ENCODE results near the gene CHAC1.
"Not testable (repeated sequence)": the region's sequence is repeated elsewhere in the genome, so short reads cannot be mapped to it uniquely, and the experiment has no call there.

The CHAC1 gene

GRCh38 chr15:40962317-40962716 is 9.0 kb downstream of the CHAC1 start:
- not testable (repeated sequence) for H3K27ac Mint-ChIP-seq

DNA sequence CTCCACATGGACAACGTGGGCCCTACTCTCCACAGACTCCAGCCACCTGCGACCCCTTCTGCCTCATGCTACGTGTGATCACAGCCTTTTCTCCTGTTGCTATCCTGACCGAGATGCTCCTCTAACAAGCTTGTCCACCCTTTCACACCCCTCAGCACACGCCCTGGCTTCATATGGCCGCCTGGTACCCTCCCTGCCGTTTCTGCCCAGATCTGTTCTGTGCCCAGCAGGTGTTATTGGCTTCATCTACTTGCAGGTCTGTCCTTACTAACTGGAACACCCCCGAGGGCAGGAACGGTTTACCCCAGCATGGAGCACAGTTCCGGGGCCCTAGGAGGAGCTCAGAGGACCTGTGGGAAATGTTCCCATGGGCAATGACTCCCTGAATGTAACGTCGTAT is 9.9 kb downstream of the CHAC1 start:
- H3K4me3 Mint-ChIP-seq = no peak overlapping the region
- peaks cover 8% of the 10 kb centered on the region for H3K27me3 Mint-ChIP-seq
- intact Hi-C loops (cut with micrococcal nuclease) = no loop called here

More at GRCh38 chr15:40962317-40962716, 9.0 kb downstream of the CHAC1 start:
- H3K4me1 Mint-ChIP-seq (ENCODE audit: low read depth); intact Hi-C loops (cut with micrococcal nuclease); H3K27me3 Mint-ChIP-seq; H3K4me3 Mint-ChIP-seq; H3K9me3 Mint-ChIP-seq; H3K36me3 Mint-ChIP-seq (ENCODE audit: low read depth): not testable (repeated sequence)

DNA sequence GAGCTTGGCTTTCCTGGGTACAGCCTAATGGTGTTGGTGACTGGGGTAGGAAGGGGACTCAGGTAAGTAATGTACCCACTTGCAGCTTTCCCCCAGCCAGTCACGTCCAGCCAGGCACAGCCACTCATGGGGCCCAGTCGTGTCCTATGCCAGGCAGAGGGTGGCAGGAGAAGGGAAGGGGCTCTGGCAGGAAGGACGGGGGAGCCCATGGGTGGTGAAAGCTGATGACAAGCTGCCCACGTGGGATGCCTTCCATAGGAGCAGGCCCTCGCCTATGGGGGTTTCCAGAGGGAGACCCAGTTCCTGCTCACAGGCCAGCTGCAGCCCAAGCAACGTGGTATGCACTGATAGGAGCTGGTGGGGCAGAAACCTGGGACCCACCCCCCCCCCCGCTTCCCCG is 10.7 kb downstream of the CHAC1 start:
- Mint-ChIP-seq H3K27me3 (peaks cover 8% of the 10 kb centered on the region), H3K36me3 (ENCODE audit: low read depth) (no peaks in the 10 kb centered on the region), H3K27ac (no peak overlapping the region), H3K9me3 (no peaks in the 10 kb centered on the region), H3K4me3 (no peak overlapping the region), H3K4me1 (ENCODE audit: low read depth) (no peaks in the 10 kb centered on the region)
- intact Hi-C loops (cut with micrococcal nuclease) = no loop called here

More for the DNA sequence above, 9.9 kb downstream of the CHAC1 start:
- Mint-ChIP-seq H3K9me3 (no peaks in the 10 kb centered on the region), H3K36me3 (ENCODE audit: low read depth) (no peaks in the 10 kb centered on the region), H3K4me1 (ENCODE audit: low read depth) (no peaks in the 10 kb centered on the region), H3K27ac (no peak overlapping the region)

DNA sequence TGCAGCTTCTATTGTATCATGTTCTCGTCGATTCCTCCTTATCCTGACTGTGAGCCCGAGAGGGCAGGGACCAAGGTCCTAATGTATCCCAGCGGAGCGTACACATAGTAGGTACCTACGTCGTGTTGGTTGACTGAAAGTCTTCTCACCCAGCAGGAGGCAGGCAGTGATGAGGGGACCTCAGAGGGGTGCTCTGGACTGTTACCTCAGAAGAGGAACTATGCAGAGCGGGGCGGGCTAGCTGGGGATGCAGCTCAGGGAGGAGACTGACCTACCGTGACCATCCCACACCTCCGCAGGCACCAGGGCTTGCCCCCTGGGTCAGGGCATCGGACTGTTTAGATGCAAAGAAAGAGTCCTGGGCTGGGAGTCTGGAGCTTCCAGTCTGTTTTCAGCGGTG is 11.4 kb downstream of the CHAC1 start:
- intact Hi-C loops (cut with micrococcal nuclease) = no loop called here
- Mint-ChIP-seq H3K9me3 (no peaks in the 10 kb centered on the region), H3K27ac (no peak overlapping the region), H3K4me1 (ENCODE audit: low read depth) (no peaks in the 10 kb centered on the region), H3K4me3 (no peak overlapping the region), H3K36me3 (ENCODE audit: low read depth) (no peaks in the 10 kb centered on the region), H3K27me3 (peaks cover 7% of the 10 kb centered on the region)

DNA sequence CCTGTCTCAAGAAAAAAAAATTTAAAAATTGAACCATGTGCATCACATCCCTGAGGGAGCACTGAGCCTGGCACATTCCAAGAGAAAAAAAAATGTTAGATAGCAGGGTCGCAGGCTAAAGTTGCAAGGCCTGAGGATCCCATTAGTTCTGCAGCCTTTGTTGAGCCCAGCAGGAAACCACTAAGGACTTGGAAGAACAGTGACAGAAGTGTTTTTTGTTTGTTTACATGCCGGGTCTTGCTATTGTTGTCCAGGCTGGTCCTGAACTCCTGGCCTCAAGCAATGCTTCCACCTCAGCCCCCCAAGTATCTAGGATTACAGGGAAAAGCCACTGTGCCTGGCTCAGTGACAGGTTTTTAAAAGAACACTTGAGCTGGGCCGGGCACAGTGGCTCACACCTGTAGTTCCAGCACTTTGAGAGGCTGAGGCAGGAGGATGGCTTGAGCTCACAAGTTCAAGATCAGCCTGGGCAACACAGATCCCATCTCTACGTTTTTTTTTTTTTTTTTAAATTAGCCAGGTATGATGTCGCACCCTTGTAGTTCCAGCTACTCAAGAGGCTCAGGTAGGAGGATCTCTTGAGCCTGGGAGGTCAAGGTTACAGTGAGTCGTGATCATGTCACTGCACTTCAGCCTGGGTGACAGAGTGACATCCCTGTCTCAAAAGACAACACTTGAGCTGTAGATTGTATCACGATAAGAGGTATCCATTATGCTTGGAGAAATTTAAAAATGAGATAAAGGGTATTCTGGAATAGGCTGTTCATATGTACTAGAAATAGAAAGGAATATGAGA is 15.2 kb downstream of the CHAC1 start:
- Mint-ChIP-seq H3K36me3 (ENCODE audit: low read depth) (no peaks in the 10 kb centered on the region), H3K4me1 (ENCODE audit: low read depth) (no peaks in the 10 kb centered on the region), H3K4me3 (no peak overlapping the region), H3K27me3 (no peaks in the 10 kb centered on the region), H3K9me3 (no peaks in the 10 kb centered on the region), H3K27ac (no peak overlapping the region)
- intact Hi-C loops (cut with micrococcal nuclease) = no loop called here

DNA sequence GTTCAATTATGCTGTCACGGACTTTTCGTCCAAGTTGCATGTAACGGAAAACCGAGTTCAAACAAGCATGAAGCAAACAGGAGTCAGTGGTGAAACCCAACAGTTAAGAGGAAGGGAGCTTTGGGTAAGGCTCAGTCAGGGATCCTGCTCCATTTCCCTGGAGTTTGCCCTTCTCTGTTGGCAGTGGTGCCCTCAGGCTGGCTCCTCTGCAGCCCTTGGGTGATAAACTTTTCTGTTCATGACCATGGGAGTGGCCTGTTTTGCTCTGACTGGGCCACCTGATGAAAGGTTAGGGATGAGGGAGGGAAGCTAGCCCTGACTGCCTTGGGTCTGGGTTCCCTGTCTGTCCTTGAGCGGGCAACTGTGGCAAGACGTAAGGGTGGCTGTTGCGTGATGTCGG is 16.1 kb downstream of the CHAC1 start:
- Mint-ChIP-seq H3K36me3 (ENCODE audit: low read depth) (no peaks in the 10 kb centered on the region), H3K4me1 (ENCODE audit: low read depth) (no peaks in the 10 kb centered on the region), H3K9me3 (no peaks in the 10 kb centered on the region), H3K27ac (no peak overlapping the region), H3K4me3 (no peak overlapping the region), H3K27me3 (no peaks in the 10 kb centered on the region)
- intact Hi-C loops (cut with micrococcal nuclease) = no loop called here

DNA sequence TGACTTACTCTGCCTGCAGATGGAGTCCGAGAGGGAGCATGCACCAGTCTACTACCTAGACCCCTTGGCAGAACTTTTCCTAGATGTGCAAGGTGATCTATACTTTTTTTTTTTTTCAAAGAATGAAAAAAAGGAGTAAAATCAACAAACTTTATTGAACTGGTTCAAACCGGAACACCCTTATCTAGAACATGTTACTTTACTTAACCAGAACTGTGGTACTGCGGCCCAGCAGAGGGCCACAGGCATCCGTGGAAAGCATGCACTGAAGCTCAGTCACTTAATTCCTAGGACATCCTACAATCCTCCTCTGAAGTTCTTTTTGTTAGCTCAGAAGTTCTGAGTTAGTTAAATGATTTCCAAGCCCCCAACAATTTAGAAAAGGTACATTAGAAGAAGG is 21.6 kb downstream of the CHAC1 start:
- intact Hi-C loops (cut with micrococcal nuclease) = no loop called here
- Mint-ChIP-seq H3K27ac (no peak overlapping the region), H3K4me1 (ENCODE audit: low read depth) (no peaks in the 10 kb centered on the region), H3K27me3 (no peaks in the 10 kb centered on the region), H3K9me3 (no peaks in the 10 kb centered on the region), H3K4me3 (no peak overlapping the region), H3K36me3 (ENCODE audit: low read depth) (peaks cover 43% of the 10 kb centered on the region)

DNA sequence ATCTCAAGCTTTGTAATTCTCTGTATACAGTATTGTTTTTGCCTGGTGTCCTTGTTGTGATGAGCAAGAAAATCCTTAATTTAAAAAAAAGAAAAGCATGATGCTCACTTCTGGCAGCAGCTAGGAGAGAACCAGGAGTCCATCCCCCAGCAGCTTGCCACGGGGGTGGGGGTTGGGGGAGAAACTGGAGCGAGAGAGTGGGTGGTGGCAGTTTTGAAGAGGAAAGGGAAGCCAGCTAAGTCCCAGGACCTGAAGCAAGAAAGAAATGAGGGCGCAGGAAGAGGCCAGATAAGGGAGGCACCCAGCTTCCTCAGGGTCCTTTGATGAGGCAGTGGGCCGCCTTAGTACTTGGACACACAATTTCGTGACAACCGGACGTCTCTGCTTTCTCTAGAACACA is 23.5 kb downstream of the CHAC1 start:
- intact Hi-C loops (cut with micrococcal nuclease) = no loop called here
- Mint-ChIP-seq H3K27ac (no peak overlapping the region), H3K27me3 (no peaks in the 10 kb centered on the region), H3K9me3 (no peaks in the 10 kb centered on the region), H3K4me1 (ENCODE audit: low read depth) (no peaks in the 10 kb centered on the region), H3K4me3 (no peak overlapping the region), H3K36me3 (ENCODE audit: low read depth) (peaks cover 63% of the 10 kb centered on the region)

GRCh38 chr15:40978141-40978540 is 24.9 kb downstream of the CHAC1 start:
- Mint-ChIP-seq H3K4me1 (ENCODE audit: low read depth) (no peaks in the 10 kb centered on the region), H3K27me3 (no peaks in the 10 kb centered on the region), H3K9me3 (no peaks in the 10 kb centered on the region), H3K36me3 (ENCODE audit: low read depth) (peaks cover 76% of the 10 kb centered on the region), H3K27ac (no peak overlapping the region), H3K4me3 (no peak overlapping the region)
- intact Hi-C loops (cut with micrococcal nuclease) = no loop called here

DNA sequence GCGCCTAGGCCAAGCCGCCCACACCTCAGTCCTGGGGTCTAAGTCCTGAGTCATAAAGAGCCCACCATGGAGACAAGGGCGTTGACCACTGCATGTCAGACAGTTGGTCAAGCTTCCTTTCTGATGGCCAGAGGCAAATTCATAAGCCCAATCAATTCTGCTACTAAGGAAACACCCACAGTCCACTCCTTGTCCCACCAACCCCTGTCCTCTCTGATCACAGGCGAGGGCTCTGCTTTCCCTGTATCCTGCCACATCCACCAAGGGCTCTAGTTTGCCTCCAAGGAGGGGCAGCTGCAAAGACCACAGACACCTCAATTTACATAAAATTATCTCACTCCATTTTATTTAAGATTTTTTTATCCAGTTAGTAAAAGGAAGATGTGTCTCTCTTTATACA is 25.3 kb downstream of the CHAC1 start:
- Mint-ChIP-seq H3K27me3 (no peaks in the 10 kb centered on the region), H3K36me3 (ENCODE audit: low read depth) (peaks cover 80% of the 10 kb centered on the region), H3K4me3 (no peak overlapping the region), H3K9me3 (no peaks in the 10 kb centered on the region), H3K4me1 (ENCODE audit: low read depth) (no peaks in the 10 kb centered on the region), H3K27ac (no peak overlapping the region)
- intact Hi-C loops (cut with micrococcal nuclease) = no loop called here

DNA sequence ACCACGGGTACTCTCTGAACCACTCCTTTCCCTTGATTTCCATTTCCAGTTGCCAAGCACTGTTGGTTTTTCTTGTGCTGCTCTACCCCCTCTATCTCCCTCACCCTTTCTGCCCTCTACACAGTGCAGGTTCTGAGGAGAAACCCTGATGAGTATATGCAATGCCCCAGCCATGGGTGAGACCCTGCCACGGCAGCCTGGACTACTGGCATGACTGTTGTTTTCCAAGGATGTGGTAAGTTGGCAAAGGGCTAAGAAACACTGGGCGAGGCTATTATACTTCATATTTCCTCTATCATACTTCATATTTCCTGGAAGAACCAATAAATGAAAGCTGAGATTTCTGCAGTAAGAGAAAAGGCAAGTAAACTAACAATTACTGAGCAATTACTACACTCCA is 27.9 kb downstream of the CHAC1 start:
- H3K27me3 Mint-ChIP-seq = no peaks in the 10 kb centered on the region
- H3K4me1 Mint-ChIP-seq (ENCODE audit: low read depth) = no peaks in the 10 kb centered on the region
- H3K36me3 Mint-ChIP-seq (ENCODE audit: low read depth) = peaks cover 100% of the 10 kb centered on the region
- H3K27ac Mint-ChIP-seq = no peak overlapping the region
- H3K4me3 Mint-ChIP-seq = no peak overlapping the region
- intact Hi-C loops (cut with micrococcal nuclease) = no loop called here
- H3K9me3 Mint-ChIP-seq = no peaks in the 10 kb centered on the region

GRCh38 chr15:40982855-40983254 is 29.6 kb downstream of the CHAC1 start:
- Mint-ChIP-seq H3K27ac (no peak overlapping the region), H3K4me3 (no peak overlapping the region), H3K4me1 (ENCODE audit: low read depth) (no peaks in the 10 kb centered on the region), H3K27me3 (no peaks in the 10 kb centered on the region), H3K36me3 (ENCODE audit: low read depth) (peaks cover 100% of the 10 kb centered on the region), H3K9me3 (no peaks in the 10 kb centered on the region)
- intact Hi-C loops (cut with micrococcal nuclease) = no loop called here

DNA sequence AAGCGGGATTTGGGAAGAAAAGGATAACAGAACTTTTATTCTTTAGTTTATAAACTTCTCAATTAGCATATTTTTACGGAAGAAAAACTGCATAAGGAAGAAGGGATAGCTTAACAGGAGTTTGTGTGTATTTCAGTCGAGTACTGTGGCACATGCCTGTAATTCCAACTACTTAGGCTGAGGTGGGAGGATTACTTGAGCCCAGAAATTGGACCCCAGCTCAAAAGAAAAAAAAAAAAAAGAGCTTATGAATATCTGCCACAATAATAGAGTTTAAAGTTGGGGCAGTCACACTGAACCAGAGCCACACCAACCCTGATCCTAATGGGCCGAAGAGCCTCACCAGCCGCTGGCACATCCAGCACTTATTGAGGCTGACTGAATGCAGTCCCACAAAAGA is 31.1 kb downstream of the CHAC1 start:
- H3K27ac Mint-ChIP-seq = no peak overlapping the region
- H3K9me3 Mint-ChIP-seq = no peaks in the 10 kb centered on the region
- no peak overlapping the region for H3K4me3 Mint-ChIP-seq
- intact Hi-C loops (cut with micrococcal nuclease) = no loop called here
- no peaks in the 10 kb centered on the region for H3K27me3 Mint-ChIP-seq
- H3K4me1 Mint-ChIP-seq (ENCODE audit: low read depth) = no peaks in the 10 kb centered on the region
- H3K36me3 Mint-ChIP-seq (ENCODE audit: low read depth) = peaks cover 100% of the 10 kb centered on the region

- Mint-ChIP-seq H3K4me1 (ENCODE audit: low read depth) (no peaks in the 10 kb centered on the region), H3K27ac (no peak overlapping the region), H3K27me3 (no peaks in the 10 kb centered on the region), H3K9me3 (no peaks in the 10 kb centered on the region), H3K36me3 (ENCODE audit: low read depth) (peaks cover 100% of the 10 kb centered on the region), H3K4me3 (no peak overlapping the region)
- intact Hi-C loops (cut with micrococcal nuclease) = no loop called here
Measured at GRCh38 chr15:40984964-40985363, 31.7 kb downstream of the CHAC1 start.
